ENCODE measurements around the gene RALB. TPM values are rescaled to one million over a fixed set of nuclear protein-coding genes. Genes with fewer than 3 reads are reported as not detected.

The RALB gene
- total RNA-seq, 1 experiment from 2014 or later: 7.2 TPM

DNA sequence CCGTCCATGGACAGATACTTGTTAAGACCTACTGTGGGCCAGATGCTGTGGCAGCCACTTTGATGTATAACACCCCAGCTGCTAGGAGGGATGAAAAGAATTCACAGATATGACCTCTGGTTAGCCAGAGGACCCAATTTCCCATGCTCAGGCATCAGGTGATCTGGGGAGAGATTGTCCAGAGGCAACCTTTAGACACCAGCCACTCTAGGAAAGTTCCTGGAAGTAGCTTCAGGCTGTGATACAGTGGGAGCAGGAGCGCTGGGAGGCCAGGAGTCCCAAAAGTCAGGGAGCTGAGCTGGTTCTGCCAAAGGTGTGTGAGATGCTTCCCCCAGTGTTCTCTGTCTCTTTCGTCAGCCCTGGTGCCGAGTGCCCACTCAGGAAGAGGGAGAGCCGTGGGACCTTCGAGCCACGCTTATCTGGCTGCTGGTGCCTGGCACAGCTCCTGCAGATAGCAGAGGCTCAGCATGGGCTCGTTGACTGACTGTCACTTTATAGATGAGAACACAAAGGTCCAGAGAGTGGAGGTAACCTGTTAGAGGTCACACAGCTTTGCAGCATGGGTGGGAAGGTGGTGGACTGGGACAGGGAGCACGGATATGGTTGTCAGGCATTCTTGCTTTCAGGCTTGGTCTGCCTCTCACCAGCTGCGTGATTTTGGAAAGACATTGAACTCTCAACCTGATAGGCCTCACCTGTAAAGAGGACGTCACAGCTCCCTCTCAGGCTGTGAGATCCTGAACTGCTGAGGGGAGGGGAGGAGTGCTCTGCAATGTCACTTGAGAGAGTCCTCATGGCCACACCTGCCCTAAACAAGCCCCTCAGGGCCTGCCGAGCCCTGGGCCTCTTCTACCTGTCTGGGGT is 7.8 kb upstream of the RALB start:
- H3K36me3 ChIP-seq (ENCODE audit: insufficient read depth, low read length): no peaks in the 10 kb centered on the region
- no peaks in the 10 kb centered on the region for H3K9me2 ChIP-seq (replicated peaks; ENCODE audit: insufficient read depth, low read length)
- H3K4me3 ChIP-seq (ENCODE audit: low read length): no peak overlapping the region
- no peak overlapping the region for H3K27ac ChIP-seq (ENCODE audit: low read length)
- no peaks in the 10 kb centered on the region for H3K9me3 ChIP-seq (ENCODE audit: low read length)
- H4K20me1 ChIP-seq (ENCODE audit: insufficient read depth, low read depth, low read length): no peaks in the 10 kb centered on the region
- H3K9ac ChIP-seq (ENCODE audit: low read length): no peak overlapping the region
- H3K4me1 ChIP-seq (ENCODE audit: low read length): no peaks in the 10 kb centered on the region; the same call in 1 of the 2 replicates
- H3K79me2 ChIP-seq (ENCODE audit: low read length): no peaks in the 10 kb centered on the region
- DNase-seq: no peak
- H3K4me2 ChIP-seq (ENCODE audit: low read depth, low read length, poor library complexity, severe bottlenecking): no peak overlapping the region
- no peaks in the 10 kb centered on the region for H3K27me3 ChIP-seq (ENCODE audit: low read length)
- no peak overlapping the region for H2AFZ ChIP-seq (ENCODE audit: low read length)

DNA sequence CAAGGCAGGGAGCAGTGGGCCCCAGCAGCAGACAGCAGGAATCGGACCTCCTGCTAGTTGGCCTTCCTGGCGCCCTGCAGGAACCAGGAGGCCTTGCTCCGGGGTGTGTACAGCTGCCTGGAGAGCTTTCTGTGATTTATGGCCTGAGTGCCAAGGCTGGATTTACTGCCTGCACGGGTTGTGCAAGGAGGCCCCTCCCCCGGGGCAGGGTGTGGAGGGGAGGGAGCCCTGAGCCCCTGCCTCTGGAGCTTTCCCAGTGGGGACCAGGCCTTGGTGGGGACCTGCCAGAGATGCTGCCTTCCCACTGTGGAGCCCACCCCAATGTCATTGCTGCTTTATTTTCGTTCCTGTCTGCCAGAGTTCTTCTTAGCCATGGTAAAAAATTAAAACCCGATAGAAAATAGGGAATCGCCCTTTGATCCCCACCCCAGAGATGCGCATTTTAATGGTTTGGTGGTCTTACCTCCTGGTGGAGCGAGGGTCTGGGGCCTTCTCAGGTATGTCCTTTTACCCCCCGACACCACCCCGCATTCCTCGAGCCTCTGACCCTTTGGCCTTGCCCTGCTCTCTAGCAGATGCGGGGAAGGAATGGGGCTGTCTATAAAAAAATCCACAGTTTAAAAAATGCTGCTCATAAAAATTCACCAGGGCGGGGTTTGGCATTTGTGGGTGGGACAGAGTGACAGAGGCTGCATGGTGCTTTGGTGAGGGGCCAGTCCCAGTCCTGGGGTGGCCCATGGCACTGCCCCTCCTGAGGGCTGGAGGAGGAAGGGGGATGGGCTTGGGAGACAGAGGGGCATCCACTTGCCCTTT is 6.9 kb upstream of the RALB start:
- Histone ChIP-seq H2AFZ (ENCODE audit: low read length) (no peak overlapping the region), H3K36me3 (ENCODE audit: insufficient read depth, low read length) (no peaks in the 10 kb centered on the region), H3K9me2 (replicated peaks; ENCODE audit: insufficient read depth, low read length) (no peaks in the 10 kb centered on the region), H3K27ac (ENCODE audit: low read length) (no peak overlapping the region), H3K9me3 (ENCODE audit: low read length) (no peaks in the 10 kb centered on the region), H3K4me2 (ENCODE audit: low read depth, low read length, poor library complexity, severe bottlenecking) (no peak overlapping the region), H3K79me2 (ENCODE audit: low read length) (no peaks in the 10 kb centered on the region), H3K4me1 (ENCODE audit: low read length) (no peaks in the 10 kb centered on the region; the same call in 1 of the 2 replicates), H3K9ac (ENCODE audit: low read length) (no peak overlapping the region), H3K4me3 (ENCODE audit: low read length) (no peak overlapping the region), H4K20me1 (ENCODE audit: insufficient read depth, low read depth, low read length) (no peaks in the 10 kb centered on the region), H3K27me3 (ENCODE audit: low read length) (no peaks in the 10 kb centered on the region)
- no peak for DNase-seq

DNA sequence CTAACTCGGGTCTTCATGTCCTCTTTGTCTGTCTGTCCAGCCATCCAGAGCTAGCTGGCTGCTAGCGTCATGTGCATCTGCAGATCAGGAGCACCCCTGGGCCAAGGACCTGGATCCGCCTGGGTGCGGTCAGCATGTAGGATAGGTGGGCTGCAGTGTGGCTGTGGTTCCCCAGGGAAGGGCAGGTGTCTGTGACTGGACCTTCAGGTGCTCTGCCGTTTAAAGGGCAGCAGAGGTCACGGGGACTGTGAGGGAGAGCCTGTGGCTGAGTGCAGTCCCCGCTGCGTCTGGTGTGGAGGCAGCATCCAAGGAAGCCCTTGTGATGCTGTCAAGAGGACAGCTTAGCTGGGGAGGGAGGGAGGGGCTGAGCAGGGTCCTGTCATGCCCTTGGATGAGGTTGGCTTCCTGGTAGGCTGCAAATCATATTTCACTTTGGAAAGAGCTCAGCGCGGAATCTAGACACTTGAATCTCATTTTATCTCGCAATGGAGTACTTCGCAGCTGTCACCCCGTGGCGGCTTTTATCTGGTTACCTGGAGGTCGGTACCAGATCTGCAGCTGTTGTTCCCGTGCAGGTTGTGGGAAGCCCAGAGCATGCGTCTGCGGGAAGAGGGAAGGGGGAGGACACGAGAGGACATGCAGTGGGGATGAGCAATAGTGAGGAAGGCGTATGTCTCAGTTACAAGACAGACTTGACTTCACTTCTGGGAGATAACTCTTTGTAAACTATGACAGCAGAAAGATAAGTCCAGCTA is 5.9 kb upstream of the RALB start:
- peaks cover under 1% of the 10 kb centered on the region for H3K4me1 ChIP-seq (ENCODE audit: low read length)
- H3K9me3 ChIP-seq (ENCODE audit: low read length): no peaks in the 10 kb centered on the region
- H4K20me1 ChIP-seq (ENCODE audit: insufficient read depth, low read depth, low read length): no peaks in the 10 kb centered on the region
- DNase-seq: no peak
- no peak overlapping the region for H3K4me3 ChIP-seq (ENCODE audit: low read length)
- H3K36me3 ChIP-seq (ENCODE audit: insufficient read depth, low read length): no peaks in the 10 kb centered on the region
- H3K27me3 ChIP-seq (ENCODE audit: low read length): no peaks in the 10 kb centered on the region
- no peaks in the 10 kb centered on the region for H3K79me2 ChIP-seq (ENCODE audit: low read length)
- H3K9me2 ChIP-seq (replicated peaks; ENCODE audit: insufficient read depth, low read length): no peaks in the 10 kb centered on the region
- H3K9ac ChIP-seq (ENCODE audit: low read length): no peak overlapping the region
- no peak overlapping the region for H3K4me2 ChIP-seq (ENCODE audit: low read depth, low read length, poor library complexity, severe bottlenecking)
- no peak overlapping the region for H2AFZ ChIP-seq (ENCODE audit: low read length)
- H3K27ac ChIP-seq (ENCODE audit: low read length): no peak overlapping the region

DNA sequence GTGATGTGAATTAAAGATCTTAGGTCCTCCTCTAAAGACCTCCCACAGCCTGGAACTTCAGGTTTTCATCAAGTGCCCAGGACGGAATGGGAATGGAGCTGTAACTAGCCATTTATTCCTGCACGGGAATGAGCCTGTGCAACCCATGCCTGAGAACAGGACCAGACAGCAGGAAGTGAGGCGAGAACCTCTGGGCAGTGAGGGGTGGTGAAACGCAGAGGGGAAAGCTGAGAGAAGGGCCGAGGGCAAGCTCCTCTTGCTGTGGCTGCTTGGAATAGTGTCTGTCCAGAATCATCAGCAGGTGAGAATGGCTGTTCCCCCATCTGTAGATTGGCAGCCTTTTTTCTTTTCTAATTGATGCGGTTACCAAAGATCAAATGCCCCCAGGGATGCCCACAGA is 4.8 kb upstream of the RALB start:
- Histone ChIP-seq H3K4me1 (ENCODE audit: low read length) (peaks cover 7% of the 10 kb centered on the region), H2AFZ (ENCODE audit: low read length) (no peak overlapping the region), H3K27me3 (ENCODE audit: low read length) (no peaks in the 10 kb centered on the region), H3K9me3 (ENCODE audit: low read length) (no peaks in the 10 kb centered on the region), H3K27ac (ENCODE audit: low read length) (no peak overlapping the region), H3K9me2 (replicated peaks; ENCODE audit: insufficient read depth, low read length) (no peaks in the 10 kb centered on the region), H3K4me3 (ENCODE audit: low read length) (no peak overlapping the region), H3K36me3 (ENCODE audit: insufficient read depth, low read length) (no peaks in the 10 kb centered on the region), H3K4me2 (ENCODE audit: low read depth, low read length, poor library complexity, severe bottlenecking) (no peak overlapping the region), H3K79me2 (ENCODE audit: low read length) (no peaks in the 10 kb centered on the region), H3K9ac (ENCODE audit: low read length) (no peak overlapping the region), H4K20me1 (ENCODE audit: insufficient read depth, low read depth, low read length) (no peaks in the 10 kb centered on the region)
- no peak for DNase-seq

DNA sequence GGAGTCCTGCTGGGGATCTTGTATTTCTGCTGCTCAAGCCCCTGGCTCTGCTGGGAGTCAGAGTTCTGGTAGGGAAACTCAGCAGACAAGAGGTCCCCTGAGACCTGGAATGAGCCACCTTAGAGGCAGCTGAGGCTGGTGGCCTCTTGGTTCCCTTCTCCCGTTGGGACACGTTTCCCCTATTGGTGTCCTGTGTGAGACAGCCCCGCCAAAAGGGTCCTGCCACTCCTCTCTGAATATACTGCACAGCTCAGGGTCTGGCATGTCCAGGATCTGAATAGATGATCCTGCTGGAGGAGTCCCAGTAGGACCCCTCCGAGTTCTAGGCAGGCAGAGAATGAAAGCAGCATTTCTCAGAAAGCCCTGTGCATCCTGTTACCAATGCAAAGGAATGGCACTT is 2.0 kb upstream of the RALB start:
- H3K27ac ChIP-seq (ENCODE audit: low read length): no peak overlapping the region
- no peak overlapping the region for H3K9ac ChIP-seq (ENCODE audit: low read length)
- H3K4me3 ChIP-seq (ENCODE audit: low read length): no peak overlapping the region
- H3K4me1 ChIP-seq (ENCODE audit: low read length): peaks cover 15% of the 10 kb centered on the region
- H3K79me2 ChIP-seq (ENCODE audit: low read length): no peaks in the 10 kb centered on the region
- H2AFZ ChIP-seq (ENCODE audit: low read length): no peak overlapping the region
- no peak for DNase-seq
- no peaks in the 10 kb centered on the region for H3K9me2 ChIP-seq (replicated peaks; ENCODE audit: insufficient read depth, low read length)
- H3K4me2 ChIP-seq (ENCODE audit: low read depth, low read length, poor library complexity, severe bottlenecking): no peak overlapping the region
- H3K9me3 ChIP-seq (ENCODE audit: low read length): no peaks in the 10 kb centered on the region
- no peaks in the 10 kb centered on the region for H4K20me1 ChIP-seq (ENCODE audit: insufficient read depth, low read depth, low read length)
- no peaks in the 10 kb centered on the region for H3K36me3 ChIP-seq (ENCODE audit: insufficient read depth, low read length)
- no peaks in the 10 kb centered on the region for H3K27me3 ChIP-seq (ENCODE audit: low read length)

DNA sequence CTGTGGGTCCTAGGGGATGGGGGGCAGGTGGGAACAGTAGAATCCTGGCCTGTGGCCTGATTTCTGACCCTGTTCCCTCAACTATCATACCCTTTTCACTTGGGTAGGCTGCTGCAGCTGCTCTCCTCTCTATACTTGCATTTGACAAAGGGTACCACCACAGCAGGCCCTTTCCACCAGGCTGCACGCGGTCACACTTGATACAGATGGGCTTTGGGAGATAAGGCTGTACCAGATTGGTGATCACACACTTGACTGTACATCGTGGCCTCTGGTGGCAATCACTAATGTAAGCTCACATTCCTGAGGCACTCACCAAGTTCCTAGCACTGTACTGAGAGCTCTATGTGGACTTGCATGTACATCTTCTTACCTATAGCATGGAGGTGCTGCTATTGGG is 1.6 kb upstream of the RALB start:
- Histone ChIP-seq H3K9ac (ENCODE audit: low read length) (no peak overlapping the region), H3K4me2 (ENCODE audit: low read depth, low read length, poor library complexity, severe bottlenecking) (no peak overlapping the region), H3K27me3 (ENCODE audit: low read length) (no peaks in the 10 kb centered on the region)

DNA sequence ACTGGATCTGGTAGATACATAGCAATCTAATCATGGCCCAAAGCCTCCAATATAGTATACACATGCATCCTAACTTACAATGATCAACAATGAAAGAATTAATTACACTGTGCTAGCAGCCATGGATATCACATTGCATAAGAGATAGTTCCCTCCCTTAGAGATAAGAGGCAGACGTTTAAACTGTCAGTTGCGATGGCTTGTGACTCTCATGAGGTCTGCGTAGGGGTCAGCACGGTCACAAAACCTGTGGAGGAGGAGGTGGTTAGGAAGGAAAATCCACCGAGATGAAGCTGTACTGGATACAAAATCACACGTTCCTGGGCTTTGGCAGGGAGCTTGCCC is 800 bp upstream of the RALB start:
- peaks cover 15% of the 10 kb centered on the region for H3K4me1 ChIP-seq (ENCODE audit: low read length)
- H3K9ac ChIP-seq (ENCODE audit: low read length): peak overlapping the region; percentile 48; the same call in 1 of the 2 replicates
- peak overlapping the region; percentile 93 for H3K4me2 ChIP-seq (ENCODE audit: low read depth, low read length, poor library complexity, severe bottlenecking)
- no peaks in the 10 kb centered on the region for H3K79me2 ChIP-seq (ENCODE audit: low read length)
- peak overlapping the region; percentile 54; the same call in 1 of the 2 replicates for H2AFZ ChIP-seq (ENCODE audit: low read length)
- H3K9me2 ChIP-seq (replicated peaks; ENCODE audit: insufficient read depth, low read length): no peaks in the 10 kb centered on the region
- H3K27me3 ChIP-seq (ENCODE audit: low read length): no peaks in the 10 kb centered on the region
- no peaks in the 10 kb centered on the region for H3K9me3 ChIP-seq (ENCODE audit: low read length)
- peak overlapping the region; percentile 85 for H3K4me3 ChIP-seq (ENCODE audit: low read length)
- no peak for DNase-seq
- H3K27ac ChIP-seq (ENCODE audit: low read length): no peak overlapping the region
- H4K20me1 ChIP-seq (ENCODE audit: insufficient read depth, low read depth, low read length): no peaks in the 10 kb centered on the region
- no peaks in the 10 kb centered on the region for H3K36me3 ChIP-seq (ENCODE audit: insufficient read depth, low read length)

More for the DNA sequence above, 1.6 kb upstream of the RALB start:
- no peaks in the 10 kb centered on the region for H3K79me2 ChIP-seq (ENCODE audit: low read length)
- H3K4me1 ChIP-seq (ENCODE audit: low read length): peaks cover 15% of the 10 kb centered on the region
- no peaks in the 10 kb centered on the region for H4K20me1 ChIP-seq (ENCODE audit: insufficient read depth, low read depth, low read length)
- H3K4me3 ChIP-seq (ENCODE audit: low read length): no peak overlapping the region
- no peak for DNase-seq
- no peak overlapping the region for H2AFZ ChIP-seq (ENCODE audit: low read length)
- no peaks in the 10 kb centered on the region for H3K9me3 ChIP-seq (ENCODE audit: low read length)
- no peak overlapping the region for H3K27ac ChIP-seq (ENCODE audit: low read length)
- H3K36me3 ChIP-seq (ENCODE audit: insufficient read depth, low read length): no peaks in the 10 kb centered on the region
- no peaks in the 10 kb centered on the region for H3K9me2 ChIP-seq (replicated peaks; ENCODE audit: insufficient read depth, low read length)

All from Karpas-422 (cell line).